ENCODE measurements around the gene ARPC5L.
"Not testable (repeated sequence)": the region's sequence is repeated elsewhere in the genome, so short reads cannot be mapped to it uniquely, and the experiment has no call there.

Gene ARPC5L

GRCh38 chr9:124913378-124913777 is 51.4 kb downstream of the ARPC5L start:
- Histone ChIP-seq H3K27ac (ENCODE audit: low read depth in 2 of 2, low read length in 2 of 2) (no peak overlapping the region), H3K36me3 (ENCODE audit: control insufficient read depth in 2 of 2, insufficient read depth in 2 of 2, low read length in 2 of 2) (peaks cover 35 to 40% of the 10 kb centered on the region in 2 donors), H3K27me3 (ENCODE audit: control insufficient read depth in 2 of 2, insufficient read depth in 2 of 2, low read length in 2 of 2) (no peaks in the 10 kb centered on the region), H3K9ac (ENCODE audit: low read depth in 1 of 2, low read length in 2 of 2) (no peak overlapping the region), H3K4me1 (ENCODE audit: control insufficient read depth in 2 of 2, insufficient read depth in 2 of 2, low read length in 2 of 2) (no peaks in the 10 kb centered on the region), H3K9me3 (ENCODE audit: control insufficient read depth in 2 of 2, low read length in 2 of 2) (no peaks in the 10 kb centered on the region), H3K4me3 (ENCODE audit: low read length in 2 of 2) (no peak overlapping the region)

- Histone ChIP-seq H3K4me1 (ENCODE audit: control insufficient read depth in 2 of 2, insufficient read depth in 2 of 2, low read length in 2 of 2) (no peaks in the 10 kb centered on the region), H3K27ac (ENCODE audit: low read depth in 2 of 2, low read length in 2 of 2) (no peak overlapping the region), H3K9me3 (ENCODE audit: control insufficient read depth in 2 of 2, low read length in 2 of 2) (no peaks in the 10 kb centered on the region), H3K9ac (ENCODE audit: low read depth in 1 of 2, low read length in 2 of 2) (no peak overlapping the region), H3K4me3 (ENCODE audit: low read length in 2 of 2) (no peak overlapping the region), H3K36me3 (ENCODE audit: control insufficient read depth in 2 of 2, insufficient read depth in 2 of 2, low read length in 2 of 2) (peaks cover 41 to 52% of the 10 kb centered on the region in 2 donors), H3K27me3 (ENCODE audit: control insufficient read depth in 2 of 2, insufficient read depth in 2 of 2, low read length in 2 of 2) (no peaks in the 10 kb centered on the region)
These were observed 52.9 kb downstream of the ARPC5L start for GRCh38 chr9:124914753-124915405.

GRCh38 chr9:124920394-124920793 is 58.5 kb downstream of the ARPC5L start:
- H3K9me3 ChIP-seq (ENCODE audit: control insufficient read depth in 2 of 2, low read length in 2 of 2); H3K27ac ChIP-seq (ENCODE audit: low read depth in 2 of 2, low read length in 2 of 2); H3K4me1 ChIP-seq (ENCODE audit: control insufficient read depth in 2 of 2, insufficient read depth in 2 of 2, low read length in 2 of 2); H3K27me3 ChIP-seq (ENCODE audit: control insufficient read depth in 2 of 2, insufficient read depth in 2 of 2, low read length in 2 of 2); H3K9ac ChIP-seq (ENCODE audit: low read depth in 1 of 2, low read length in 2 of 2); H3K4me3 ChIP-seq (ENCODE audit: low read length in 2 of 2): not testable (repeated sequence)
- peaks cover 20 to 33% of the 10 kb centered on the region in 2 donors for H3K36me3 ChIP-seq (ENCODE audit: control insufficient read depth in 2 of 2, insufficient read depth in 2 of 2, low read length in 2 of 2)
